HepG2 (cell line): ENCODE measurements around the gene AUNIP. TPM values are rescaled to one million over a fixed set of nuclear protein-coding genes. Genes with fewer than 3 reads are reported as not detected.

Source experiments
- AFF4 ChIP-seq: sonication (generic); formaldehyde crosslinking; IDR thresholded peaks from 2 replicates; pipeline ENCODE4 v1.4.0; 2020; ENCODE audit warnings: missing genetic modification reagents
- ETS1 ChIP-seq: sonication (generic); formaldehyde crosslinking; IDR thresholded peaks from 2 replicates; pipeline ENCODE4 v1.4.0; 2020; ENCODE audit warnings: missing genetic modification reagents
- FUBP1 ChIP-seq: sonication (generic); formaldehyde crosslinking; IDR thresholded peaks from 2 replicates; pipeline ENCODE4 v1.5.1; 2020; ENCODE audit warnings: missing genetic modification reagents, mild to moderate bottlenecking, borderline replicate concordance
- KLF12 ChIP-seq: sonication (generic); formaldehyde crosslinking; IDR thresholded peaks from 2 replicates; pipeline ENCODE4 v1.4.0; 2020; ENCODE audit warnings: missing genetic modification reagents, borderline replicate concordance
- NFIC ChIP-seq: IDR thresholded peaks from 2 replicates; pipeline ENCODE4 v1.6.1; 2012; ENCODE audit warnings: mild to moderate bottlenecking, low read length, inconsistent platforms
- NR2F1 ChIP-seq, 2 experiments: fragments of 450-650 bp in 1 of 2; formaldehyde crosslinking in 1 of 2; IDR thresholded peaks; 2 replicates each; pipeline versions ENCODE4 v1.5.0 to v1.6.1; 2016 to 2020; ENCODE audit warnings: mild to moderate bottlenecking in 1 of 2, missing compliant biosample characterization in 1 of 2, missing genetic modification reagents in 1 of 2, moderate library complexity in 1 of 2
- TBP ChIP-seq: sonication (generic); formaldehyde crosslinking; IDR thresholded peaks from 2 replicates; pipeline ENCODE4 v1.5.0; 2020; ENCODE audit warnings: missing genetic modification reagents
- TRAFD1 ChIP-seq: sonication (generic); formaldehyde crosslinking; IDR thresholded peaks from 2 replicates; pipeline ENCODE4 v1.5.1; 2020; ENCODE audit warnings: missing genetic modification reagents, mild to moderate bottlenecking, borderline replicate concordance
- U2AF2 ChIP-seq: fragments of 200-400 bp; formaldehyde crosslinking; IDR thresholded peaks from 2 replicates; pipeline ENCODE4 v1.6.1; 2017; ENCODE audit warnings: low read depth, mild to moderate bottlenecking, low read length
- ZBTB26 ChIP-seq: IDR thresholded peaks from 2 replicates; pipeline ENCODE4 v1.6.1; 2016; ENCODE audit warnings: missing compliant biosample characterization, missing genetic modification reagents, borderline replicate concordance
- ZBTB3 ChIP-seq: sonication (generic); formaldehyde crosslinking; IDR thresholded peaks from 2 replicates; pipeline ENCODE4 v1.4.0; 2020; ENCODE audit warnings: low read depth, mild to moderate bottlenecking, moderate library complexity, missing genetic modification reagents, borderline replicate concordance
- ZNF230 ChIP-seq: sonication (generic); formaldehyde crosslinking; IDR thresholded peaks from 2 replicates; pipeline ENCODE4 v1.4.0; 2020; ENCODE audit warnings: mild to moderate bottlenecking, missing genetic modification reagents
- ZNF34 ChIP-seq: sonication (generic); formaldehyde crosslinking; IDR thresholded peaks from 2 replicates; pipeline ENCODE4 v1.4.0; 2020; ENCODE audit warnings: mild to moderate bottlenecking, missing genetic modification reagents, borderline replicate concordance
- ZNF441 ChIP-seq: sonication (generic); formaldehyde crosslinking; IDR thresholded peaks from 2 replicates; pipeline ENCODE4 v1.7.0; 2021; ENCODE audit warnings: missing genetic modification reagents, borderline replicate concordance
- ZNF468 ChIP-seq: sonication (generic); formaldehyde crosslinking; IDR thresholded peaks from 2 replicates; pipeline ENCODE4 v1.8.0; 2022; ENCODE audit warnings: mild to moderate bottlenecking, moderate library complexity, missing genetic modification reagents
- ZNF558 ChIP-seq: sonication (generic); formaldehyde crosslinking; IDR thresholded peaks from 2 replicates; pipeline ENCODE4 v1.9.0; 2022; ENCODE audit warnings: mild to moderate bottlenecking, missing genetic modification reagents, borderline replicate concordance
- ZSCAN21 ChIP-seq: sonication (generic); formaldehyde crosslinking; IDR thresholded peaks from 2 replicates; pipeline ENCODE4 v1.8.0; 2022; ENCODE audit warnings: mild to moderate bottlenecking, missing genetic modification reagents, moderate library complexity, borderline replicate concordance
- ZSCAN30 ChIP-seq: sonication (generic); formaldehyde crosslinking; IDR thresholded peaks from 2 replicates; pipeline ENCODE4 v1.5.0; 2020; ENCODE audit warnings: mild to moderate bottlenecking, missing genetic modification reagents
- polyA plus RNA-seq, 8 experiments: library from polyadenylated mRNA; depleted of rRNA in 3 of 8; stranded (reverse) in 7 of 8; unstranded in 1 of 8; fragments of >200 nt; fragmentation: Illumina TruSeq in 4 of 8; extraction: Trizol in 4 of 8; gene quantifications; 2 replicates each; pipeline versions ENCODE4 v1.2.1 to v1.2.3, GENCODE V29; 2011 to 2016; ENCODE audit warnings: low read depth in 4 of 8, missing spikeins in 1 of 8, mixed read lengths in 1 of 8; ENCODE audit not compliant: insufficient read depth in 1 of 8
- total RNA-seq, 5 experiments: library from RNA; depleted of rRNA; stranded (reverse); fragments of >200 nt; fragmentation: Illumina TruSeq; extraction: Trizol; gene quantifications; 2 replicates each; pipeline ENCODE4 v1.2.3, GENCODE V29; 2016; ENCODE audit warnings: low read depth in 1 of 5

Gene AUNIP
- total and polyA plus RNA-seq, 2 of the 13 experiments (the other 11 are each of a cell fraction or from before 2014, with no cell fraction given): 3.8 to 12.3 TPM

GRCh38 chr1:25819491-25820246, 39.6 kb downstream of the AUNIP start, which contains the start of gene MTFR1L (continued):
- TF ChIP-seq ZNF468 (CRISPR knock-in tag): 0 out of 2 replicates have a peak, but pooled peaks have one; percentile 11
- TF ChIP-seq ZBTB3 (CRISPR knock-in tag): no peak
- TF ChIP-seq ZSCAN21 (CRISPR knock-in tag): peak; percentile 55; the same call in 1 of the 2 replicates
- TF ChIP-seq ZNF230 (CRISPR knock-in tag): peak; percentile 56
- peak in 1 of 2 experiments; percentile 15; a peak in 1 of 4 replicates for TF ChIP-seq NR2F1 (CRISPR knock-in tag; IDR thresholded peaks at IDR 0.05)
- TF ChIP-seq FUBP1: no peak
- no peak for TF ChIP-seq ZNF34
- no peak; the same call in 1 of the 2 replicates for TF ChIP-seq ETS1
- no peak for TF ChIP-seq ZBTB26 (CRISPR knock-in tag)
- TF ChIP-seq KLF12 (CRISPR knock-in tag): no peak
- no peak for TF ChIP-seq NFIC
- 0 out of 2 replicates have a peak, but pooled peaks have one; percentile 75 for TF ChIP-seq AFF4 (CRISPR knock-in tag)
- no peak; the same call in 1 of the 2 replicates for TF ChIP-seq TRAFD1 (CRISPR knock-in tag)
- no peak; the same call in 1 of the 2 replicates for TF ChIP-seq ZNF441
- TF ChIP-seq U2AF2: no peak
- TF ChIP-seq TBP (CRISPR knock-in tag): no peak
- no peak; the same call in 1 of the 2 replicates for TF ChIP-seq ZSCAN30 (CRISPR knock-in tag)
- 0 out of 2 replicates have a peak, but pooled peaks have one; percentile 87 for TF ChIP-seq ZNF558 (CRISPR knock-in tag)
